Subcutaneous abdominal adipose tissue (tissue), 5 donors: ENCODE measurements around the gene RAB40C.

Experiments
- H3K27ac ChIP-seq: one replicate; pipeline ENCODE4 v1.7.0; 2013; ENCODE audit warnings: low read depth, mild to moderate bottlenecking, inconsistent platforms, low read length, moderate library complexity
- H3K27me3 ChIP-seq, 5 donors: one replicate each; pipeline ENCODE4 v1.7.0; 2013; ENCODE audit warnings: low read length in 5 of 5, inconsistent platforms in 1 of 5; ENCODE audit not compliant: control insufficient read depth in 5 of 5, insufficient read depth in 4 of 5
- H3K36me3 ChIP-seq, 5 donors: one replicate each; pipeline ENCODE4 v1.7.0; 2013; ENCODE audit warnings: low read length in 5 of 5; ENCODE audit not compliant: control insufficient read depth in 5 of 5, insufficient read depth in 5 of 5
- H3K4me1 ChIP-seq, 5 donors: one replicate each; pipeline ENCODE4 v1.7.0; 2013; ENCODE audit warnings: low read length in 5 of 5, mild to moderate bottlenecking in 3 of 5, moderate library complexity in 1 of 5; ENCODE audit not compliant: control insufficient read depth in 5 of 5, insufficient read depth in 5 of 5
- H3K4me3 ChIP-seq, 5 donors: one replicate each; pipeline ENCODE4 v1.7.0; 2013; ENCODE audit warnings: low read length in 5 of 5, low read depth in 1 of 5
- H3K9ac ChIP-seq, 5 donors: one replicate each; pipeline ENCODE4 v1.7.0; 2013; ENCODE audit warnings: low read length in 5 of 5, mild to moderate bottlenecking in 4 of 5, moderate library complexity in 3 of 5
- H3K9me3 ChIP-seq, 5 donors: one replicate each; pipeline ENCODE4 v1.7.0; 2013; ENCODE audit warnings: low read length in 5 of 5; ENCODE audit not compliant: control insufficient read depth in 5 of 5
- donor health status: healthy.
- donor health status: healthy.
- donor health status: healthy.
- donor health status: healthy.
- donor health status: healthy.

Gene RAB40C

DNA sequence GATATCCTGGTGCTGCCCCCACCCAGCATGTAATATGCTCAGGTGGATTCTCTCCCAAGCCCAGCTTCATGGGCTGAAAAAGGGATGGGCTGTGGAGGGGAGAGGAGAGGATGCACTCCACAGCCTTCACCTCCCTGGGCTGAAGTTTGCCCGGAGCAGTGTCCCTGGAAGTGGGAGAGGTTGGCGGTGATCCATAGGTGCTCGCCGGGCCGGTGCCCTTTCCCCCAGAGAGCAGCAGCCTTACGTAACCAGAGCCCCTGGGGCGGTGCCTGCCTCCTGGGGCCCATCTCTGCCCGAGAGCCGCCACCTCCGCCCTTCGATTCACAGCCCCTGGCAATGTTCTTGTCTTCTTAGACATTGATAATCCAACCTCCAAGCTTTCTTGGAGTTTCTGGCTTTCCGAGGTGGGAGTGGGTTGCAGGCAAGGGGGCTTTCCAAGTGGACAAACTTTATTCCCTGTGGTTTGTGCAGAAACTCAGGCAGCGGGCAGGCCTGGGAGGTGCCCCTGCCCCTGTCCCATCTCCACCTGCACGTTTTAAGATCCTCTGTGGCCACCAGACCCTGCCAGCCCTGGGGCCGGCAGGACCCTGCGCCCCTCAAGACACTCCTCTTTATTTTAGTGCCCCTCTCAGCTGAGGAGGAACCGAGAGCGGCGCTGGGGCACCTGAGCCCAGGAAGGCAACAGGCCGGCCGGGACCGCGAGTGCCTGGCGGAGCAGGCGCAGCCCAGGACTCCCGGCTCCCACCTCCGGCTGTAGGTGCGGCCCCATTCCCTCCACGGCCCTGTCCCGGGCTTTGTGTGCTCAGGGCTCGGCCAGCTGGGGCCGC lies 56.2 kb downstream of the RAB40C start:
- Histone ChIP-seq H3K4me3 (no peak overlapping the region), H3K9me3 (no peaks in the 10 kb centered on the region), H3K9ac (peak overlapping the region in 2 of 5 donors; percentile 30 to 49), H3K36me3 (no peaks in the 10 kb centered on the region), H3K27ac (no peak overlapping the region), H3K4me1 (peaks cover 0 to 74% (median 64%) of the 10 kb centered on the region in 5 donors), H3K27me3 (no peaks in the 10 kb centered on the region)

GRCh38 chr16:646679-647172 lies 56.9 kb downstream of the RAB40C start:
- no peak overlapping the region for H3K4me3 ChIP-seq
- no peaks in the 10 kb centered on the region for H3K9me3 ChIP-seq
- no peaks in the 10 kb centered on the region for H3K36me3 ChIP-seq
- peaks cover 0 to 68% (median 59%) of the 10 kb centered on the region in 5 donors for H3K4me1 ChIP-seq
- H3K9ac ChIP-seq, result peak overlapping the region in 1 of 5 donors; percentile 8
- H3K27ac ChIP-seq, result no peak overlapping the region
- no peaks in the 10 kb centered on the region for H3K27me3 ChIP-seq

DNA sequence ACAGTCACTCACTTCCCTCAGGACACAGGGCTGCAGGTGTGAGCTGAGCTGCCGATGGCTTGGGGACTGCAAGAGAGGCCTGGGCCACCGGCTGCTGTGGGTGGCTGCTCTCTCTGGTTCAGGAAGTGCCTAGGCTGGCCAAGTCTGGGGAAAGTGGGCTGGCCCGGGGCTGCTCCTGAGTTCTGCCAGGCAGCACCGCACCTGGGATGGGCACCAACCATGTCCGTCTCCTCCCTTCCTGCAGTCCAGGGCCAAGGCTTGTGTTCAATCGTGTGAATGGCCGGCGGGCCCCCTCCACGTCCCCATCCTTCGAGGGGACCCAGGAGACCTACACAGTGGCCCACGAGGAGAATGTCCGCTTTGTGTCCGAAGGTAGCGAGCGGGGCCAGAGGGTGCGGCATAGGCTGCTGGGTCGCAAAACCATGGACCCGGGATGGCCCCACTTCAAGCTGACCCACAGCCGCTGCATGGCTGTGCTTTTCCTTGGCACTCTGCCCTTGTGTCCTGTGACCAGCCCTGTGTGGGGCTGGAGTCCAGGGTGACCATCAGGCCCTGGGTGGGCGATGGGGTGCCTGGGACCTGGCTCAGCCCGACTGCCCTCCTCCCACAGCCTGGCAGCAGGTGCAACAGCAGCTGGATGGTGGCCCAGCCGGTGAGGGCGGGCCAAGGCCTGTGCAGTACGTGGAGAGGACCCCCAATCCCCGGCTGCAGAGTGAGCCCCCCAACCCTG lies 57.5 kb downstream of the RAB40C start:
- Histone ChIP-seq H3K36me3 (no peaks in the 10 kb centered on the region), H3K9me3 (no peaks in the 10 kb centered on the region), H3K4me3 (no peak overlapping the region), H3K27me3 (no peaks in the 10 kb centered on the region), H3K9ac (peak overlapping the region in 1 of 5 donors; percentile 8), H3K4me1 (peaks cover 0 to 63% (median 59%) of the 10 kb centered on the region in 5 donors), H3K27ac (peak overlapping the region; percentile 64)

DNA sequence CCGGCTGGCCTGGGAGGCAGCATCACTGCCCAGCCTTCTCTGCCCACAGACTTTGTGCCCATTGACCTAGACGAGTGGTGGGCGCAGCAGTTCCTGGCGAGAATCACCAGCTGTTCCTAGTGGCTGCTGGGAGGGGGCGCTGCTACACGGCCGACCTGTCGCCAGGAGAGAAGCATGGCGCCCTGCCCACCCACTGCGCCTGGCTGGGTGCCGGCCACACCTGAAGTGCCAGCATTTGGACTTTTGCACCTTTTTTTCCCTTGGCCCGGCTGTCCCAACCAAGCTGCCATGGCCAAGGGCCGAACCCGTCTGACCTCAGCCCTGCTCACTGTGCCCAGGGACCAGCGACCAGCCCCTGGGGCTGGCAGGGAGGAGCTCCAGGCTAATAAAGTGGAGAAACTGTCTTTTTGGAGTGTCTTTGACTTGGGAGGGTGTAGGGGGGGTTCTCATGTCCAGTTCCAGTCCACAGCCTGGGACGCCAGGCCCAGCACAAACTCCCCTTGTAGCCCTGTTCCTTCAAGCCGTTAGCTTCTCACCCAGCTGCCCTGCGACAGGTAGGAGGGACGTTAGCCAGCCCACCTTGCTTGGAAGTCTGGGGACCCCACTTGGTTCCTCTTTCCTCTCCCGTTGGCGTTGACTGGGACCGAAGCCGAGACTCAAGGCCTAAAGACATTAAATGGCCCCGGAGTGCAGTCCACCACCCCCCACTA lies 58.4 kb downstream of the RAB40C start:
- peak overlapping the region; percentile 67 to 74 (median 69) for H3K4me3 ChIP-seq
- peaks cover 0 to 5% (median 3%) of the 10 kb centered on the region in 5 donors for H3K36me3 ChIP-seq
- H3K4me1 ChIP-seq, result peaks cover 0 to 54% (median 50%) of the 10 kb centered on the region in 5 donors
- H3K27ac ChIP-seq, result peak overlapping the region; percentile 64
- peak overlapping the region; percentile 62 to 81 (median 77) for H3K9ac ChIP-seq
- H3K9me3 ChIP-seq, result no peaks in the 10 kb centered on the region
- no peaks in the 10 kb centered on the region for H3K27me3 ChIP-seq

GRCh38 chr16:648781-649589 lies 59.1 kb downstream of the RAB40C start, which contains the start of gene WDR90:
Gene WDR90 (plus strand): TSS chr16:649365. CDS start chr16:649417, 52 bp downstream.
- Histone ChIP-seq H3K27me3 (no peaks in the 10 kb centered on the region), H3K9ac (peak within 1 kb of the TSS; percentile 62 to 81 (median 77)), H3K4me1 (peaks cover 0 to 52% (median 44%) of the 10 kb centered on the region in 5 donors), H3K27ac (peak within 1 kb of the TSS; percentile 64), H3K36me3 (peaks cover 0 to 9% (median 8%) of the 10 kb centered on the region in 5 donors), H3K4me3 (peak within 1 kb of the TSS; percentile 67 to 74 (median 69)), H3K9me3 (no peaks in the 10 kb centered on the region)

DNA sequence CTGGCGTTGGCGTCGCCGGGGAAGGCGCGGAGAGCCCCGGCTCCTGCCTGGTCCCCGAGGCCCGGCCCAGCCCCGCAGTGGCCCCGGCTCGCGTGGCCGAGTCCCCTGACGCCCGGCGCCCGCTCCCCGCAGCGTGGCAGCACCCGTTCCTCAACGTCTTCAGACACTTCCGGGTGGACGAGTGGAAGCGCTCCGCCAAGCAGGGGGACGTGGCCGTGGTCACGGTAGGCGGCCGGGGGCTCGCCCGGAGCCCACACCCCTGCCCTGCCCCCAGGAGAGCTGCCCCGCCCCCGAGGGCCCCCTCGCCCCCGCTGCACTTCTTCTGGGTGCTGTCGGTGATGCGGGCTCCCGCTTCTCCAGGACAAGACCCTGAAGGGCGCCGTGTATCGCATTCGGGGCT lies 59.8 kb downstream of the RAB40C start:
- H3K4me1 ChIP-seq, result peaks cover 0 to 52% (median 44%) of the 10 kb centered on the region in 5 donors
- H3K27me3 ChIP-seq, result no peaks in the 10 kb centered on the region
- peaks cover 0 to 10% (median 9%) of the 10 kb centered on the region in 5 donors for H3K36me3 ChIP-seq
- no peak overlapping the region for H3K27ac ChIP-seq
- peak overlapping the region in 4 of 5 donors; percentile 67 to 74 (median 70) for H3K4me3 ChIP-seq
- peak overlapping the region in 4 of 5 donors; percentile 53 to 78 (median 69) for H3K9ac ChIP-seq
- H3K9me3 ChIP-seq, result no peaks in the 10 kb centered on the region

DNA sequence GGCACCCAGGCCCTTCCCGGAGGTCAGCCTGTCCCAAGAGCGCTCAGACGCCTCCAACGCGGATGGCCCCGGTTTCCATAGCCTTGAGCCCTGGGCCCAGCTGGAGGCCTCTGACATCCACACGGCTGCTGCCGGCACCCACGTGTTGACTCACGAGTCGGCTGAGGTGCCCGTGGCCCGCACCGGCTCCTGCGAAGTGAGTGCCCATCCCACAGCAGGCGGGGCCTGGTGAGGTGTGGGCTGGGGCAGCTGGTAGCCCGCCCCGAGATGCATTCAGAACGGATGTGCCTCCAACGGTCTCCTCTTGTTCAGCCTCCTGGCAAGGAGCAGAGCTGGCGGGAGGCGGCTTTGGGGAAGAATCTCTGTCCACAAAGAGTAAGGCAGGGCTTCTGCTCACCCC lies 62.0 kb downstream of the RAB40C start:
- Histone ChIP-seq H3K27me3 (no peaks in the 10 kb centered on the region), H3K9ac (no peak overlapping the region), H3K9me3 (no peaks in the 10 kb centered on the region)

GRCh38 chr16:652454-653305 lies 62.8 kb downstream of the RAB40C start:
- H3K27me3 ChIP-seq, result no peaks in the 10 kb centered on the region

More for the DNA sequence above, 62.0 kb downstream of the RAB40C start:
- no peak overlapping the region for H3K4me3 ChIP-seq
- peaks cover 0 to 23% (median 17%) of the 10 kb centered on the region in 5 donors for H3K36me3 ChIP-seq
- H3K27ac ChIP-seq, result no peak overlapping the region
- peaks cover 0 to 38% (median 30%) of the 10 kb centered on the region in 5 donors for H3K4me1 ChIP-seq

More at GRCh38 chr16:652454-653305, 62.8 kb downstream of the RAB40C start:
- Histone ChIP-seq H3K27ac (no peak overlapping the region), H3K36me3 (peaks cover 0 to 25% (median 17%) of the 10 kb centered on the region in 5 donors), H3K4me1 (peaks cover 0 to 30% (median 21%) of the 10 kb centered on the region in 5 donors), H3K4me3 (no peak overlapping the region), H3K9me3 (no peaks in the 10 kb centered on the region), H3K9ac (no peak overlapping the region)
